ENCODE results near the gene FXYD5.
"Not testable (repeated sequence)": the region's sequence is repeated elsewhere in the genome, so short reads cannot be mapped to it uniquely, and the experiment has no call there.

FXYD5 gene

DNA sequence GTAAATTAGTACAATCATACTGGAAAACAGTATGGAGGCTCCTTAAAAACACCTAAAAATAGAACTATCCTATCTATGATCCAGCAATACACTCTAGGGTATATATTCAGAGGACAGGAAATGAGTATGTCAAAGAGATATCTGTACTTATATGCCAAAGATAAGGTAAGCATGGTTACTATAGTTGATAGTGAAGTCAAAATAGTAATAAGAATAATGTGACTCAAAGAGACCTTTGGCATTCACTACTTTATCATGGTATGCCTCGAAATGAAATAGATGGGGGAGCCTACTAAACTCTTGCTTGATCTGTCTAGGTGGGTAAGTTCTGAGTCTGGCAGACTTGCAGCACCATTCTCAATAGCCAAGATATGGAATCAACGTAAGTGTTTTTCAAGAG is 30.3 kb downstream of the FXYD5 start:
- DNase-seq, result no peak

- no peak for DNase-seq
Observed at GRCh38 chr19:35194012-35194984, 39.8 kb downstream of the FXYD5 start.

GRCh38 chr19:35195830-35196229 is 41.3 kb downstream of the FXYD5 start:
- no peak for DNase-seq

GRCh38 chr19:35196861-35197260 is 42.3 kb downstream of the FXYD5 start:
- not testable (repeated sequence) for DNase-seq

DNA sequence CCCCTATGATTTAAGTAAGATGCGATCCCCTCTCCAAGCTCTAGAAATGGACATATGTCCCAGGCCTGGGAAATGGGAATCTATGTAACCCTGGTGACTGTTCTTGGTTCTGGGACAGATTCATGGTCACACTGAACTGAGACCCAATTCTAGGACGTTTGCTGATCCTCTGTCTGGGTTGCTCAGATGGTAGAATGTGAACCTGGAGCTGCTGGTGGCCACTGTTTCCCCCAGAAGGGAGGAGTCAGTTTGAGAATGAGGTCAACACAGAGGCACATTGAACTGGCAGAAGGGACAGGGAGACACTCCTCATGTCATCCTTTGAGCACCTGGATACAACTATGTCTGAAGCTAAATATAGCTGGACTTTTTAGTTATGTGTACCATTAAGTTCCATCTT is 44.9 kb downstream of the FXYD5 start:
- no peak for DNase-seq

DNA sequence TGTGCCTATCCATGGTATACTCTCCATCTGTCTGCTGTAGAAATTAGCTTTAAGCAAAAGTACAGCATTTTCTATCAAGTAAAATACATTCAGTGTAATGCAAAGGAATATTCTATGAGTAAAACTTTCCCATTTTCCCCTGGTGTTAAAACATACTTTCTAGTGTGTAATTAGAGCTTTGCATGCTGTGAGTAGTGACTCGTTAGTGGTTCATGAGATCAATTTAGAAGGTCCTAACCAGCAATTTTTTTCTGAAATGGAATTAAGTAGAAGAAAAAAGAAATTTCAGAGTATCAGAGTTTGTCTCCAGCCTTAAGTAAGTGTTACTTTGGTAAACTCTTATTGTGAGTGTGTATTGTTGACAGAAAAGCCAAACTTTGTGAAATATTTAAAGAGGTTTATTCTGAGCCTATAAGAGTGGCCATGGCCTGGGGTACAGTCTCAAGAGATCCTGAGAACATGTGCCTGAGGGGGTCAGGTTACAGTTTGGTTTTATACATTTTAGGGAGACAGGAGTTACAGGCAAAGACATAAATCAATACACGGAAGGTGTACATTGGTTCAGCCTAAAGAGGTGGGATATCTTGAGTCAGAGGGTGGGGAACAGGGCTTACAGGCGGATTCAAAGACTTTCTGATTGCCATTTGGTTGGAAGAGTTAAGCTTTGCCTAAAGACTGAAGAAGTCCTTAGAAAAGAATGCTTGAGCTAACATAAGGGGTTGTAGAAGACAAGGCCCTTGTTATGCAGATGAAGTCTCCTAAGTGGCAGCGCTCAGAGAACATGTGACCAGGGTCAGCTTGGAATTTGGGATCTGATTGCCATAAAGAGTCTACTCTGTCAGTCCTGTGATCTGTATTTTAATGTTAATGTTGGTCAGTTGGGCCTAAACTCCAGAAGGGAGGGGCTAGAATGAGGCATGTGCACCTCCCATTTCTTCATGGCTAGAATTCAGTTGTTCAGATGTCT is 48.5 kb downstream of the FXYD5 start:
- no peak for DNase-seq

- DNase-seq, result peak; percentile 17 to 71
Observed at GRCh38 chr19:35204799-35205732, 50.5 kb downstream of the FXYD5 start.

GRCh38 chr19:35205733-35206323 is 51.3 kb downstream of the FXYD5 start:
- no peak for DNase-seq

DNA sequence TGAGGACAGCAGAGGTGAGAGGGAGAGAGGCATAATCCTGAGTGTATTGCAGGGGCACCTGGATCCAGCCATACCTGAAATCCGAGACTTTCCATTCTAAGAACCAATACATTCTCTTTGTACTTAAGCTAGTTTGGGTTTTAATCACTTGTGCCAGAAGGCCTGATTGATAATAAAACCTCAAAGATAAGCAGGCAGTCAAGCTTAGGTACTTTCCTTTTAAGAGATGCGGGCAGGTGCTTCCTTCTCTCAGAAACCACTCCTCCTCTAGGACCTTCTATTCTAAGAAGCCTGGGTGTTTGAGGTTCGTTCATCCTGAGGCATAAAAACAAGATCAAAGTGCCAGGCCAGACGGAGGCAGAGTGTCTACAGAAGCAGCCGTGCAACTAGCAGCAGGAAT is 51.8 kb downstream of the FXYD5 start:
- DNase-seq, result peak; percentile 82 to 85

GRCh38 chr19:35206855-35207254 is 52.3 kb downstream of the FXYD5 start:
- no peak for DNase-seq

GRCh38 chr19:35207391-35207871 is 52.9 kb downstream of the FXYD5 start:
- DNase-seq, result peak; percentile 46 to 54

GRCh38 chr19:35208121-35208520 is 53.6 kb downstream of the FXYD5 start:
- no peak for DNase-seq

- DNase-seq, result no peak
Observed at GRCh38 chr19:35209646-35210045, 55.1 kb downstream of the FXYD5 start.

GRCh38 chr19:35211545-35212230 is 57.2 kb downstream of the FXYD5 start:
- peak; percentile 93 to 94 for DNase-seq

GRCh38 chr19:35212241-35212640 is 57.7 kb downstream of the FXYD5 start:
- no peak for DNase-seq

GRCh38 chr19:35213663-35214632 is 59.4 kb downstream of the FXYD5 start:
- DNase-seq, result peak; percentile 92 to 95

DNA sequence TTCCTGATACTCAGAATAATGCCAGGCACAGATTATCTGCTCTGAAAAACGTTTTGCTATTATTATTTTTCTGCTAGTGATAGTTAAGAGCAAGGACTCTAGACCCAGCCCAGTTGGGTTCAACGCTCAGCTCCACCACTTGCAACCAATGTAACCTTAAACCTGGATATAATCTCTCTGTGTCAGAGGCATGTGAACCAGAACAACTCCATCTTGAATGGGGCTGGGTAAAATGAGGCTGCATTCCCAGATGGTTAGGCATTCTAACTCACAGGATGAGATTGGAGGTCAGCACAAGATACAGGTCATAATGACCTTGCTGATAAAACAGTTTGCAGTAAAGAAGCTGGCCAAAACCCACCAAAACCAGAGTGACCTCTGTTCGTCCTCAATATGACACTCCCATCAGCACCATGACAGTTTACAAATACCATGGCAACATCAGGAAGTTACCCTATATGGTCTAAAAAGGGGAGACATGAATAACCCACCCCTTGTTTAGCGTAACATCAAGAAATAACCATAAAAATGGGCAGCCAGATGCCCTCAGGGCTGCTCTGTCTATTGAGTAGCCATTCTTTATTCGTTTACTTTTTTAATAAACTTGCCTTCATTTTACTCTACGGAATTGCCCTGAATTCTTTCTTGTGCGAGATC is 60.4 kb downstream of the FXYD5 start:
- peak in 1 of 2 donors; percentile 14 for DNase-seq

GRCh38 chr19:35216016-35216832 is 61.7 kb downstream of the FXYD5 start:
- DNase-seq, result peak in 1 of 2 donors; percentile 33

Measured in CD4-positive, alpha-beta T cell treated with Interleukin-1 beta for 1 hour (primary cell).